Measurements from ENCODE around the gene INPP1.

The INPP1 gene

DNA sequence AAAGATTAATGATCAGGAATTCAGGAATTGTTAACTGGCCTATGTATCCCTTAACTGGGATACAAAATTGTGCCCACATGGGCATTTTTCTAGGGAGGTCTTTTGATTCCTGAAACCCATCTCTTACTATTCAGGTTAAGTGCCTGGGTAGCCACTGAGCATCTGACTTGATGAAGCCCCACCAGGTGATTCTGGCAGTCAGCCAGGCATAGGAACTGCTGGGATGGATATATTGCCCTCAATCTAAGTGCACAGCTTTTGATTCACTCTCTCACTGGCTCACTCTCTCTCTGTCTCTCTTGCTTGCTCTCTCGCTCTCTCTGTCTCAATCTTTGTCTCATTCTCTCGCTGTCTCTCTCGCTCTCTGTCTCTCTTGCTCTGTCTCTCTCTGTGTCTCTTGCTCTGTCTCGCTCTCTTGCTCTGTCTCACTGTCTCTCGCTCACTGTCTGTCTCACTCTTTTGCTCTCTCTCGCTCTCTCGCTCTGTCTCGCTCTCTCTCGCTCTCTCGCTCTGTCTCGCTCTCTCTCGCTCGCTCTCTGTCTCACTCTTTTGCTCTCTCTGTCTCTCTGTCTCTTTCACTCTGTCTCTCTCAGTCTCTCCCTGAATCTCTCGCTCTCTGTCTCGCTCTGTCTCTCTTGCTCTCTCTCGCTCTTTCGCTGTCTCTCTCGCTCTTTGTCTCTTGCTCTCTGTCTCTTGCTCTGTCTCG, 22.3 kb downstream of the INPP1 start:
- Histone ChIP-seq H3K9me3 (replicated peaks; ENCODE audit: low read length) (no peaks in the 10 kb centered on the region), H3K4me1 (ENCODE audit: control insufficient read depth, insufficient read depth, low read length) (no peaks in the 10 kb centered on the region), H3K27me3 (ENCODE audit: control insufficient read depth, insufficient read depth, low read length) (no peaks in the 10 kb centered on the region), H3K36me3 (ENCODE audit: insufficient read depth, low read length) (peaks cover 27% of the 10 kb centered on the region), H3K4me3 (ENCODE audit: low read length) (no peak overlapping the region), H3K4me2 (ENCODE audit: low read length) (no peak overlapping the region), H3K9ac (ENCODE audit: low read depth, low read length) (no peak overlapping the region)

GRCh38 chr2:190366248-190366753, 22.9 kb downstream of the INPP1 start:
- Histone ChIP-seq H3K9me3 (replicated peaks; ENCODE audit: low read length) (no peaks in the 10 kb centered on the region), H3K4me2 (ENCODE audit: low read length) (no peak overlapping the region), H3K4me3 (ENCODE audit: low read length) (no peak overlapping the region), H3K27me3 (ENCODE audit: control insufficient read depth, insufficient read depth, low read length) (no peaks in the 10 kb centered on the region), H3K36me3 (ENCODE audit: insufficient read depth, low read length) (peaks cover 30% of the 10 kb centered on the region), H3K9ac (ENCODE audit: low read depth, low read length) (no peak overlapping the region), H3K4me1 (ENCODE audit: control insufficient read depth, insufficient read depth, low read length) (no peaks in the 10 kb centered on the region)

- H3K4me3 ChIP-seq (ENCODE audit: low read length) = no peak overlapping the region
- H3K9ac ChIP-seq (ENCODE audit: low read depth, low read length) = no peak overlapping the region
- no peak overlapping the region for H3K4me2 ChIP-seq (ENCODE audit: low read length)
- H3K4me1 ChIP-seq (ENCODE audit: control insufficient read depth, insufficient read depth, low read length) = no peaks in the 10 kb centered on the region
- H3K9me3 ChIP-seq (replicated peaks; ENCODE audit: low read length) = no peaks in the 10 kb centered on the region
- H3K27me3 ChIP-seq (ENCODE audit: control insufficient read depth, insufficient read depth, low read length) = no peaks in the 10 kb centered on the region
- H3K36me3 ChIP-seq (ENCODE audit: insufficient read depth, low read length) = peaks cover 30% of the 10 kb centered on the region
Measured at GRCh38 chr2:190367091-190367490, 23.7 kb downstream of the INPP1 start.

- Histone ChIP-seq H3K4me1 (ENCODE audit: control insufficient read depth, insufficient read depth, low read length) (peaks cover 4% of the 10 kb centered on the region), H3K4me3 (ENCODE audit: low read length) (no peak overlapping the region), H3K9me3 (replicated peaks; ENCODE audit: low read length) (no peaks in the 10 kb centered on the region), H3K9ac (ENCODE audit: low read depth, low read length) (no peak overlapping the region), H3K36me3 (ENCODE audit: insufficient read depth, low read length) (peaks cover 26% of the 10 kb centered on the region), H3K27me3 (ENCODE audit: control insufficient read depth, insufficient read depth, low read length) (no peaks in the 10 kb centered on the region), H3K4me2 (ENCODE audit: low read length) (no peak overlapping the region)
Measured at GRCh38 chr2:190369635-190370034, 26.2 kb downstream of the INPP1 start.

DNA sequence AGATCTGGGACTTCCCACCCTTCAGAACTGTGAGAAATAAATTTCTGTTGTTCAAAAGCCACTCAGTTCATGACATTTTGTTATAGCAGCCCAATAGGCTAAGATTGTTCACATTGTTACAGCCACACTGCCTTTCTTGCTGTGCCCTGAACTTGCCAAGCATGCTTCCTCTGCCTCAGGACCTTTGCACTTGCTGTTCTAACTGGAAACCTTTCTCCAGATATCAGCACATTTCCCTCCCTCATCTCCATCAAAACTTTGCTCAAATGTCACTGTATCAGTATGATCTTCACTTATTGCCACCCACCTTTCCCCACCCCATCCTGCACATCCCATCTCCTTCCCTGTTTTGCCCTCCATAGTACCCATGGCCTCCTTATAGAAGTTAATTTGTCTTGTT, 32.7 kb downstream of the INPP1 start:
- Histone ChIP-seq H3K36me3 (ENCODE audit: insufficient read depth, low read length) (no peaks in the 10 kb centered on the region), H3K4me3 (ENCODE audit: low read length) (no peak overlapping the region), H3K9me3 (replicated peaks; ENCODE audit: low read length) (no peaks in the 10 kb centered on the region), H3K4me1 (ENCODE audit: control insufficient read depth, insufficient read depth, low read length) (peaks cover 4% of the 10 kb centered on the region), H3K4me2 (ENCODE audit: low read length) (no peak overlapping the region), H3K27me3 (ENCODE audit: control insufficient read depth, insufficient read depth, low read length) (no peaks in the 10 kb centered on the region), H3K9ac (ENCODE audit: low read depth, low read length) (no peak overlapping the region)

- Histone ChIP-seq H3K9ac (ENCODE audit: low read depth, low read length) (no peak overlapping the region), H3K9me3 (replicated peaks; ENCODE audit: low read length) (no peaks in the 10 kb centered on the region), H3K27me3 (ENCODE audit: control insufficient read depth, insufficient read depth, low read length) (no peaks in the 10 kb centered on the region), H3K4me3 (ENCODE audit: low read length) (no peak overlapping the region), H3K36me3 (ENCODE audit: insufficient read depth, low read length) (no peaks in the 10 kb centered on the region), H3K4me2 (ENCODE audit: low read length) (no peak overlapping the region), H3K4me1 (ENCODE audit: control insufficient read depth, insufficient read depth, low read length) (peaks cover 4% of the 10 kb centered on the region)
Measured at GRCh38 chr2:190376591-190377245, 33.3 kb downstream of the INPP1 start.

DNA sequence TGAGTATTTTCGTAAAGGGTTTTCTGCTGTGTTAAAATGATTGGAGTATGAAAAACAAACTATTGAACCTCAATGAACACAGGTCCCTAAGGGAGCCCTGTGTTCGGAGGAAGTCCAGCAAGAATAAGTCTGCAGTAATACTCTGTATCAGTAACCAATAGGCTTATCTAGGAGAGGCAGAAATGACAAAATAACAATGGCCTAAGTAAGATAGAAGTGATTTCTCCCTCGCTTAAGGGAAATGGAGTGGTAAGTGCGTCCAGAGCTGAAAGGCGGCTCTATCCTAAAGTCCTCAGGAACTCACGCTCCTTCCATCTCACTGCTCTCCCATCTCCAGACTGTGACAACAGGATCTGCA, 35.5 kb downstream of the INPP1 start:
- H3K4me2 ChIP-seq (ENCODE audit: low read length) = no peak overlapping the region
- no peak overlapping the region for H3K4me3 ChIP-seq (ENCODE audit: low read length)
- no peaks in the 10 kb centered on the region for H3K9me3 ChIP-seq (replicated peaks; ENCODE audit: low read length)
- no peaks in the 10 kb centered on the region for H3K36me3 ChIP-seq (ENCODE audit: insufficient read depth, low read length)
- peaks cover 4% of the 10 kb centered on the region for H3K4me1 ChIP-seq (ENCODE audit: control insufficient read depth, insufficient read depth, low read length)
- no peaks in the 10 kb centered on the region for H3K27me3 ChIP-seq (ENCODE audit: control insufficient read depth, insufficient read depth, low read length)
- H3K9ac ChIP-seq (ENCODE audit: low read depth, low read length) = no peak overlapping the region

- peaks cover under 1% of the 10 kb centered on the region for H3K4me1 ChIP-seq (ENCODE audit: control insufficient read depth, insufficient read depth, low read length)
- no peak overlapping the region for H3K4me2 ChIP-seq (ENCODE audit: low read length)
- H3K27me3 ChIP-seq (ENCODE audit: control insufficient read depth, insufficient read depth, low read length) = no peaks in the 10 kb centered on the region
- no peak overlapping the region for H3K9ac ChIP-seq (ENCODE audit: low read depth, low read length)
- H3K9me3 ChIP-seq (replicated peaks; ENCODE audit: low read length) = no peaks in the 10 kb centered on the region
- H3K36me3 ChIP-seq (ENCODE audit: insufficient read depth, low read length) = no peaks in the 10 kb centered on the region
- no peak overlapping the region for H3K4me3 ChIP-seq (ENCODE audit: low read length)
Measured at GRCh38 chr2:190379249-190379964, 36.0 kb downstream of the INPP1 start.

DNA sequence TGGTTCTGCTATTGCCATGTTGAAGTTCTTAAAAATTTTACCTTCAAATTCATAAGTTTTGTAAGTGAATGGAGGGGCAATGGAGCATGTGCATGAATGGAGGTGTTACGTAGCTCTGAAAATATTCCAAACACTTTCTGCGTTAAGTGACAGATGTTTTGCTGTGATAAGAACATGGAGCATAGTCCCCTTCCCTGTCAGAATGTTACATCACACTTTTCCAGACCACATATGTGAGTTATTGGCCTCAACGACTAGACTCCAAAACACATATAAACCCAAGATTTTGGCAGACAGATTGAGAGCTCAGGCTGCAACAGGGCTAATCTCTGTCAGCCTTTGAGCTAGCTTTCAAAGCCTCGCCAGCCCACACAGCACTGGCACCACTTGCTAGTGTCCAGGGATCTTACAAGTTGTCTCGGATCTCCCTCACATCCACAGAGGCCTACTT, 37.6 kb downstream of the INPP1 start:
- H3K4me1 ChIP-seq (ENCODE audit: control insufficient read depth, insufficient read depth, low read length) = no peaks in the 10 kb centered on the region
- no peaks in the 10 kb centered on the region for H3K27me3 ChIP-seq (ENCODE audit: control insufficient read depth, insufficient read depth, low read length)
- H3K9ac ChIP-seq (ENCODE audit: low read depth, low read length) = no peak overlapping the region
- no peak overlapping the region for H3K4me2 ChIP-seq (ENCODE audit: low read length)
- H3K36me3 ChIP-seq (ENCODE audit: insufficient read depth, low read length) = no peaks in the 10 kb centered on the region
- no peaks in the 10 kb centered on the region for H3K9me3 ChIP-seq (replicated peaks; ENCODE audit: low read length)
- no peak overlapping the region for H3K4me3 ChIP-seq (ENCODE audit: low read length)

DNA sequence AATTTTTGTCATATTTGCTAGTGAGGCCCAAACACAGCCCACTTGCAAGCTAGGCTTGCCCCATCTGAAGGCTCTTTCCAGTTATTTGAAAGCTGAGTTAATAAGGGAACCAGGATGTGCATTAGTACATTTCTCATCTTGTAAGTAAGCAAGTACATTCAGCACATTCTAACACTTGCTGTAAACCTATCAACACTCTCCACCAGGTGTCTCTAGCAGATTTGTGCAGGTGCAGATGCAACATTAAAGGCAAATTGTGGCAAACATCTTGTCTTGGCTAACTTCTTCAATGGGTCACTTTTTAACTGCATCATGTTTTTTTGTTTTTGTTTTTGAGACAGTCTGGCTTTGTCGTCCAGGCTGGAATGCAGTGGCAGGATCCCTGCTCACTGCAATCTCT, 39.5 kb downstream of the INPP1 start:
- Histone ChIP-seq H3K4me2 (ENCODE audit: low read length) (no peak overlapping the region), H3K4me1 (ENCODE audit: control insufficient read depth, insufficient read depth, low read length) (no peaks in the 10 kb centered on the region), H3K9ac (ENCODE audit: low read depth, low read length) (no peak overlapping the region), H3K9me3 (replicated peaks; ENCODE audit: low read length) (no peaks in the 10 kb centered on the region), H3K36me3 (ENCODE audit: insufficient read depth, low read length) (no peaks in the 10 kb centered on the region), H3K4me3 (ENCODE audit: low read length) (no peak overlapping the region), H3K27me3 (ENCODE audit: control insufficient read depth, insufficient read depth, low read length) (no peaks in the 10 kb centered on the region)

- no peaks in the 10 kb centered on the region for H3K27me3 ChIP-seq (ENCODE audit: control insufficient read depth, insufficient read depth, low read length)
- no peak overlapping the region for H3K4me3 ChIP-seq (ENCODE audit: low read length)
- H3K4me1 ChIP-seq (ENCODE audit: control insufficient read depth, insufficient read depth, low read length) = no peaks in the 10 kb centered on the region
- H3K9ac ChIP-seq (ENCODE audit: low read depth, low read length) = no peak overlapping the region
- no peak overlapping the region for H3K4me2 ChIP-seq (ENCODE audit: low read length)
- H3K9me3 ChIP-seq (replicated peaks; ENCODE audit: low read length) = no peaks in the 10 kb centered on the region
- H3K36me3 ChIP-seq (ENCODE audit: insufficient read depth, low read length) = no peaks in the 10 kb centered on the region
Measured at GRCh38 chr2:190387422-190387821, 44.0 kb downstream of the INPP1 start.
